ENCODE results near the gene NECAP2.
"Not testable (repeated sequence)": the region's sequence is repeated elsewhere in the genome, so short reads cannot be mapped to it uniquely, and the experiment has no call there.

The NECAP2 gene

DNA sequence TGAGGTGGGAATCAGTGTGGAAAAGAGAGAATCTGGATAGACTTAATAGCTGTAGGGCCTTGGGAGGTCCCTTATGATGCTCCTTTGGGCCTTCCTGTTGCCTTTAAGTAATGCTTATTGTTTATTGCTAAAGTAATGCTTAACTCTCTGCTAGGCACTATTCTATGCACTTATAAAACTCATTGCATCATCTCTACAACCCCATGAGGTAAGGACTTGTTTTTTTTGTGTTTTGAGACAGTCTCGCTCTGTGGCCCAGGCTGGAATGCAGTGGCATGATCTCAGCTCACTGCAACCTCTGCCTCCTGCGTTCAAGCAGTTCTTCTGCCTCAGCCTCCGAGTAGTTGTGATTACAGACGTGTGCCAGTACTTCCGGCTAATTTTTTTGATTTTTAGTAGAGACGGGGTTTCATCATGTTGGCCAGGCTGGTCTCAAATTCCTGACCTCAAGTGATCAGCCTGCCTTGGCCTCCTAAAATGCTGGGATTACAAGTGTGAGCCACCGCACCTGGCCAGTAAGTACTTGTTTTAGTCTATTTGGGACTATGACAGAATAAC is 22.3 kb downstream of the NECAP2 start:
- no peak for DNase-seq

DNA sequence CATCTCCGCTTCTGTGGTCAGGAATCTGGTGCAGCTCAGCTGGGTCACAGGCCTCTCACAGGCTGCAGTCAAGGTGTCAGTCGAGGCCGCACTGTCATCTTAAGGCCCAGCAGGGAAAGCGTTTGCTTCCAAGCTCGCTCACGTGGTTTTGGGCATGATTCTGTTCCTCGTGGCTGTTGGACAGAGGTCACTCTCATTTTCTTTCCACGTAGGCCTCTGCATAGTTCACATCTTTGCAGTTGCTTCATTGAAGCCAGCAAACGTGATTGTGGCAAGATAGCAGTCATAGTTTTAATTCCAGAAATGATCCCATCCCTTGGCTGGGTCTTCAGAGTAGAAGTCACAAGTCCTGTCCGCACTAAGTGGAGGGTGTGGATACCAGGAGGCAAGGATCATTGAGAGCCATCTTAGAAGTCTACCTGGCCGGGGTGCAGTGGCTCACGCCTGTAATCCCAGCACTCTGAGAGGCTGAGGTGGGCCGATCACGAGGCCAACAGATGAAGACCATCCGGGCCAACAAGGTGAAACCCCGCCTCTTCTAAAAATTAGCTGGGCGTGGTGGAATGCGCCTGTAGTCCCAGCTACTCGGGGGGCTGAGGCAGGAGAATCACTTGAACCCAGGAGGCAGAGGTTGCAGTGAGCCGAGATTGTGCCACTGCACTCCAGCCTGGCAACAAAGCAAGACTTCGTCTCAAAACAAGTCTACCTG is 24.5 kb downstream of the NECAP2 start:
- no peak for DNase-seq

DNA sequence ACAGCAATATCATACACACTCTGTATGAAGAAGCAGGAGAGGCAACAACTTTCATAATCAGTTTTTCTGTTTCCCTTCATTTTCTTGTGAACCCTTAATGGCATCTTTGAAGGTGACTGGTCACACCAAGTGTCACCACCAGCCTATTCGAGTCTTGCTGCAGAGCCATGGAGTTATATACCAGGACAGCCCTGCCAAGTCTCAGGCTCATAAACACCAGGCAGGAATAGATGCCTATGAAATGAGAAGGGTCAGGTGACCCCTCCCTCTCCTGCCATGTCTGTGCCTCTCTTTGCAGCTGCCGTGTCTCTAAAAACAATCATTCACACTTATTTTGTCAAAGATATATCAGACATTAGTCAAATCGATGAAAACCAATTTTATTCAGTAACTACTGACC is 28.0 kb downstream of the NECAP2 start:
- DNase-seq = no peak

- DNase-seq = no peak
These were observed 33.8 kb downstream of the NECAP2 start for GRCh38 chr1:16474166-16474800.

DNA sequence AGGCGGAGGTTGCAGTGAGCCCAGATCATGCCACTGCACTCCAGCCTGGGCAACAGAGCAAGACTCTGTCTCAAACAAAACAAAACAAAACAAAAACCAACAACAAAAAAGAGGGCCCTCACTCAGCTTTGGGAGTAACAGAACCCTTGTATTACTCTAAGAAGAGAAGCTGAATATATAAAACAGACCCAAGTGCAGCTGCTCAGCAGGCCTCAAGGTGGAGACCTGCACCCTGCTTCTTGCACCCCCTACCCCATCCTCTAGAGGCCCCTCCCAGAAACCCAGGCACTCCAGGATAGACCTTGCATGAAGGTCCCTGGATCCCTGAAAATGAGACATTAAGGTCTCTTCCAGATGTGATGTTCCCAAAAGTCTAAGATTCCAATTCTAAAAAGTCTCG is 34.4 kb downstream of the NECAP2 start:
- not testable (repeated sequence) for DNase-seq

DNA sequence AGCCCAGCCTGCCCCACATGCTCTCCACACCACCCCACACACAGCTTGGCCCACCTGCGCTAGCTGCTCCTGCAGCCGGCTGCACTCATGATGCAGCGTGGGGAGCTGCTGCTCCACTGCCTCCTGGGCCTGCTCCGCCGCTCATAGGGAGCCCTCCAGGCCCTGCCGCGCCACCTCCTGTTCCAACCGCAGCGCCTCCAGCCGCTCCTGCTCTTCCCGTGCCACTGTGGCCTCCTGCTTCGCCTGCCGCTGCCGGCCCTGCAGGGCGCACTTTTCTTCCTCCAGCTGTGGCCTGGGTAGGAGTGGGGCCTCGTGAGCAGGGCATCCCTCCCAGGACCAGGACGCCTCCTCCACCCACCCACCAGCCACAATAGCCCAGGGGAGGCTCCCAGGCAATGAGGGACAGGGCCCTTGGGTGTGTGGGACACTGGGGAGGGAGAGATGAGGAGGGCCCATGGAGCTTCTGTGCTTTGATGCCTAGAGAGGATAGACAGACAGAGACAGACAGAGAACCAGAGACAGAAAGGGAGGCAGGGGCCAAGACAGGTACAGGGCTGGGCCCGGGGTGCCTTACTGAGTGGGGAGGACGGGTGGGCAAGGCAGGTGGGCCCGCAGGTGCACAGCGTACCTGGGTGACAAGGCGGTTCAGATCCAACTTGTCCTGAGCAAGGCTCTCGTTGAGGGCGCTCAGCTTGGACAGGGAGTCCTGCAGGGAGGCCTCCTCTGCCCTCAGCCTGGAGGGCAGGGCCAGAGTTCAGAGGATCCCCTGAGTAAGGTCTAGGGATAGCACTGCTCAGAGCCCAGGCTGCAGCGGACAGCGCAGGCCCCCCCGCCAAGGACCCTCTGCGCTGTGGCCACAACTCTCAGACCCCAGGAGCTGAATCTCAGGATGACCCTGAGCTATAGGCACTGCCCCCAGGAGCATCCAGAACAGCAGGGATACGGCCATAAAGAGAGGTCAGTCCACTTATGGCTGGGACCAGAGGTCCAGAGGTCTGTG is 35.5 kb downstream of the NECAP2 start:
- not testable (repeated sequence) for DNase-seq

- no peak for DNase-seq
These were observed 37.6 kb downstream of the NECAP2 start for GRCh38 chr1:16478091-16478490.

DNA sequence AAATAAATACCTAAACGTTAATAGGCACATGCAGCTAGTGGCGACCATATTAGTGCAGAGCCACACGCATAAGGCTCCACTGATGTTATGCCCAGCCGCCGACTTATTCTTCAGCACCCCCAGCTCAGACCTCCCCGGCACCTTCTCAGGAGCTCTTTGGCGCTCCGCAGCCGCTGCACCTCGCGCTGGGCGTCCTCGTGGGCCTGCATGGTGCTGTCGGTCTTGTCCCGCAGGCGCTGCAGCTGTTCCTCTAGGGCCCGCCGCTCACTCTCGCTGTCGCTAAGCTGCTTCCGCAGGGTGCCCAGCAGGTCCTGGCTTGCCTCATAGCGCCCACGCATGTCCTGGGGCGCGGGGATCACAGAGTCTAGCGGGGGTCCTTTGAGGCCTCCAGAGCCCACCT is 42.6 kb downstream of the NECAP2 start:
- not testable (repeated sequence) for DNase-seq

DNA sequence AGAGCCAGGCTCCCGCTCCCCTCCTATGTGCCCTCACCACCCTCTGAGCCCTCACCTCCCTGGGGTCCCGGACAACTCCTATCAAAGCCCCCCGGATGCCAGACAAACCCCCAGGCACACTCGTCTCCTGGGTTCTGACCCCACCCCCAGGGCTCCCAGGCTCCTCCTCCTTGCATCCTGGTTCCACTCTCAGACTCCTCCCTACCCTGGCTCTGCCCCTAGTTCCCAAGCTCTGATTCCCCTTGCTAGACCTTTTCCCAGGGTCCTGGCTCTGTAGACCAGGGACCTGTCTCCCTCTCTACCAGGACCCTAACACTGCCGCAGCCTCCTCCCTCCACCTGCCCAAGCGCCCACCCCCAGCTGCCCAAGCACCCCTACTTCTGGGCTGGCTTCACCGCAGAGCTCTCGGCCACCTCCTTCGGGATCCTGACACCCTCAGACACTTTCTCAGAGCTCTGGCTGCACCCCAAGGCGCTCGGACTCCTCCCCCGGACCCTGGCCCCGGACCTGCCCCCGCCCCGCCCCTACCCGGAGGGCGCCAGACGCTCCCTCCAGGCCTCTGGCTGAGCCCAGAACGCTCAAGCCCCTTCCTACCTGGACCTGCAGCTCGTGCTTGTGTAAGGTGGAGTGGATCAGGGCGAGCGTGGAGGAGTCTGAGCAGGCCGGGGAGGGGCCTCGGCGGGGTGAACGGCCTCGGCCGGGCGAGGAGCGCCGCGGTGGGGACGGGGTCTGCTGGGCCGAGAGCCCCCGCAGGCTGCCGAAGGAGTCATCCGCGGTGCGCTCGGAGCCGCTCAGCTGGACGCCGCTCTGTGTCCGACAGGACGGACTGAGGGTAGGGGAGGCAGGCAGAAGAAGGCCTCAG is 43.3 kb downstream of the NECAP2 start:
- not testable (repeated sequence) for DNase-seq

- no peak for DNase-seq
These were observed 43.9 kb downstream of the NECAP2 start for GRCh38 chr1:16484501-16484835.

GRCh38 chr1:16484931-16485330 is 44.4 kb downstream of the NECAP2 start:
- no peak for DNase-seq

- not testable (repeated sequence) for DNase-seq
These were observed 45.8 kb downstream of the NECAP2 start for GRCh38 chr1:16486316-16486715.

GRCh38 chr1:16487011-16487410 is 46.5 kb downstream of the NECAP2 start:
- DNase-seq = not testable (repeated sequence)

DNA sequence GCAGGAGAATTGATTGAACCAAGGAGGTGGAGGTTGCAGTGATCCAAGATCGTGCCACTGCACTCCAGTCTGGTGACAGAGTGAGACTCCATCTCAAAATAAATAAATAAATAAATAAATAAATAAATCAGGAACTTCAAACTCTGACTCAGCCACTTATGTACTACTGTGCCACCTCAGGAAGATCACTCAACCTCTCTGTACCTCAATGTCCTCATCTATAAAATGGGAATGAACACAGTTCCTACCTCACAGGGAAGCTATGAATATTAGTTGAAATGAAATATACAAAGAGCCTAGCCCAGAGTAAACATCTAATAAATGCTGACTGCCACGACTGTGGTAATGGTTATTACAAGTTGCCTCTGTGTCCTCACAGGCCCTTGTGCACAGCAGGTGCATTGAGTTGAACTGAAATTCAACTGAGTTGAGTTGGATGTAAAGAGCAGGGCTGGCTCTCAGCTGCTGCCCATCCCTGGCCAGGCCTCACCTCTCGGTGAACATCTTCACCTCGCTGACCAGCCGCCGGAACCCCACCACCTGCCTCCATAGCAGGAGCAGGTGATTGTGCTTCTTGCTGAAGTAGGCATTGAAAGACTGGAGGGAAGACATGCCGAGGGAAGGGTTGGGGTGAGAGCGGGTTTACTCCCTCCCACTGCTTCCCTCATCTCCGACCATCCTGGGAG is 48.8 kb downstream of the NECAP2 start:
- not testable (repeated sequence) for DNase-seq

DNA sequence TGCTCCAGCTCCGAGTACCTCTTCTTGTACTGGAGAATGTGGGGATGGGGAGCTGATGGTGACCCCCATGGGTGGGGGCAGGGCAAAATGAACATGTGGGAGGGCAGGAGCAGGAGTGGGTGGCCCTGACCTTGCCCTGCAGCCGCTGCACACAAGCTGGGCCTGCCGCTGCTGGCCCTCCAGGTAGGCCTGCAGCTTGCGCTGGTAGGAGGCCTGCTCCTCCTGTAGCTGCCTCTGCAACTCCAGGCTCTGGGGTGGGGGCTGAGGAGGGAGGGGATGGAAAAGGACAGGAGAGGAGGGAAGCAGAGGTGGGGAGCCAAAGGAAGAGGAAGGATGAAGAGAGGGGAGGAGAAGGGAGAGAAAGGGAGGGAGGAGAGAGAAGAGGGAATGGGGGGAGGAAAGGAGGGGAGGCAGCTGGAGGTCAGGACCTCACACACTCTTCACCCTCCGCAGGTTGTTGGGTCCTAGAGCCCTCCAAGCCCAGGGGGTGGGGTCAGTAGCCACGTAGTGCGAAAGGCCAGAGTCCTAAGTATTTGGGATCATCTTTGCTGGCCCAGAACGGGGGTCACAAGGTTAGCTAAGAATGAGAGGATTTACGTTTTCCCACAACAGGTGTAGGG is 50.6 kb downstream of the NECAP2 start:
- DNase-seq = no peak

- not testable (repeated sequence) for DNase-seq
These were observed 52.4 kb downstream of the NECAP2 start for GRCh38 chr1:16492937-16493336.

DNA sequence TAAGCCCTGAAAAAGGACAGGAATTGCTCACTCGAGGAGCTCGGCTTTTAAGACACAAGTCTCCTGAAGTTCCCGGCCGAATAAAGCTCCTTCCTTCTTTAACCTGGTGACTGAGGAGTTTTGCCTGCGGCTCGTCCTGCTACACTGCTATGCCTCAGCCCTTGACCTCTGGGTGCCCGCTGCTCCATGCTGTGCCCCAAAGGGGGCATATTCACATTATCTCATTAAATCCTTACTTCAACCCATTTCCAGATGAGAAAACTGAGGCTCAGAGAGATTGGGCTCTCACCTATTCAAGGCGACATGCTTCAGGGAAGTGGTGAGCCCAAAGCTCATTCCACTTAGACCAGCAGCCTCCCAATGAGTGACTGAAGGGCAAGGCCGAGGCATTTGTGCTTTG is 53.2 kb downstream of the NECAP2 start:
- not testable (repeated sequence) for DNase-seq

- DNase-seq = not testable (repeated sequence)
These were observed 57.0 kb downstream of the NECAP2 start for GRCh38 chr1:16497474-16497904.

DNA sequence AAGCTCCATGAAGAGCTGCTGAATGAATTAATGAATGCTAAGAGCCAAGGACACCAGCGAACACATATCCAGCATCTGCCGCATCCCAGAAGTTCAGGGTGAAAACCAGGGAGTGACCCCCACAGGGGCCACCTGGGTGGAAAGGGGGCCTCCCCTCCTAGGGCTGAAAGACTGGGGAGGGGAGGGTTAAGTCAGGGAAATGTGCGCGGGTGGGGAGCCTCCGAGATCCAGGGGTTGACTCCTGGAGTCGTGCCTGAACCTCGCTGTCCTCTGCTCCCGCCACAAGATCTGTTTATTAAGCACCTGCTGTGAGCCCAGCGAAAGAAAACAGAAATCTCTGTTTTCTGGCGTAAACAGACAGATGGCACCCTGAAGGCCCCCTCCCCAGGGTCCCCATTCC is 57.5 kb downstream of the NECAP2 start:
- not testable (repeated sequence) for DNase-seq

DNA sequence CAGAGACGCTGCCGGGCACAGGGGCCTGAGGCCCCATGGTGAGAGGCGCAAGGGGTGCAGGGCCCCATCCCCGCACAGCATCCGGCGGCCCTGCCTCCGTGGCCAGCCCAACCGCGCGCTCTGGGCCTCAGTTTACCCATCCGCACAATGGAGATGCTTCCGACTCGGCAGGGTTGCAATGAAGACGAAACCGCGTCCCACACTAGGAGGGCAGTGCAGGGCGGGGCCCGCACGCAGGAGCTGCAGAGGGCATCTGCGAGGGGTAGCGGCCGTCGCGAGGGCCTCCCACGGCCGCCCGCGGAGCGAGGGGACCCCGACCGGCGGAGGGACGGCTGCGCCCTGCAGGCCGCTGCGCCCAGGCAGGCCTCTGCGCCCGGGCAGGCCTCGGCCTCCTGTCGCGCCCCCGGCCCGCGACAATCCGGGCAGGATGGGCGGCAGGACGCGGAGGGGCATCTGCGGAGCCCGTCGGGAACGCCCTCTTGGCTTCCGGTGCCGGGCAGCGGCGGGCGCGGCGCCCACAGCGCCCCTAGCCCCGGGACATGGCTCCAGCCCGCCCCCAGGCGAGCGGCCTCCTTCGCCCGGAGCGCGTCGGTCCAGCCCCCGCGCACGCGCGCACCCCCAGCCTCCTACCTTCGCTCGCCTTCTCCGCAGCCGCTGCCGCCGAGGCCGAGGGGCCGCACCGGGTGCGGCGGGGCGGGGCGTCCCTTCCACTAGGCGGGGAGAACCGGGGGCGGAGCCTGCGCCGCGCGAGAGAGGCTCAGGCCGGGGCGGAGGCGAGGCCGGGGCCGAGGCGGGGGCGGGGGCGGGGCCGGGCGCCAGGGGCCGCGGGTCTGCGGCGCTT is 58.3 kb downstream of the NECAP2 start:
- no peak for DNase-seq

Data from NCI-H1048 (cell line).